ENCODE results near the gene RGP1.

GRCh38 chr9:35754264-35754663, 5.2 kb downstream of the RGP1 start, which contains the start of gene MSMP:
- TF ChIP-seq CTCF (conservative IDR thresholded peaks at IDR 0.05) (no peak), EZH2 (IDR thresholded peaks at IDR 0.05; ENCODE audit: low read depth) (no peak)
